Measurements from ENCODE around the gene UBTD2. TPM values are rescaled to one million over a fixed set of nuclear protein-coding genes. Genes with fewer than 3 reads are reported as not detected.
A peak's percentile ranks its signal among the peaks of the same experiment; 100 is the strongest.

The UBTD2 gene
- total and polyA plus RNA-seq, 9 of the 15 experiments (the other 6 are each of a cell fraction or from before 2014, with no cell fraction given), result 0.01 to 0.46 (median 0.15) TPM; not detected in 1

DNA sequence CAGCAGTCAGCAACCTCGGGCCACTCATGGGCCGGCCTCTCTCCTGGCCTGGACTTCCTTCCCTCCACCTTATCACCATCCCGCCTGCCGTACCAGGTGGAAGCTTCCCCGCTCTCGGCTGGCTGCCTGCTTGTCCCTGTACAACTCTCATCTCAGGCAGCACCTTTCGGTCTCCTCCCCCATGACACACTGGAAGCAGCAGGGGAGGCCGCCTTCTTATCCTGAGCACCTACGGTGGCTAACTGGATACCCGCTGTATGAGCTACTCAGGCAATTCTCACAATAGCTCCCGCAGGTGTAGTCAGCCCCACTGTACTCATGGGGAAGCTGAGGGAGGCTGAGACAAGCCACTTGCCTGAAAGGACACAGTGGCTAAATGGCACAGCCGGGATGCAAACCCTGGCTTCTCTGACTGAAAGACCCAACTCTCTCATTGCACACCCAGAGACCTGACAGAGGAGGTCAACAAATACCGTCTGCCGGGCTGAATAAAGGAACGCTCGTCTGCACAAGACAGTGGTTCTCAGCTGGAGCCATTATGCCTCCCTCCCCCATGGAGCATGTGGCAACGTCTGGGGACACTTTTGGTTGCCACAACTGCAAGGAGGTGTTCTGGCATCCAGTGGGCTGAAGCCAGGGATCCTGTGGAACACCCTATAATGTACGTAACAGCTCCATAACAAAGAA, 105.1 kb downstream of the UBTD2 start (continued):
- TF ChIP-seq, protein P1, sequence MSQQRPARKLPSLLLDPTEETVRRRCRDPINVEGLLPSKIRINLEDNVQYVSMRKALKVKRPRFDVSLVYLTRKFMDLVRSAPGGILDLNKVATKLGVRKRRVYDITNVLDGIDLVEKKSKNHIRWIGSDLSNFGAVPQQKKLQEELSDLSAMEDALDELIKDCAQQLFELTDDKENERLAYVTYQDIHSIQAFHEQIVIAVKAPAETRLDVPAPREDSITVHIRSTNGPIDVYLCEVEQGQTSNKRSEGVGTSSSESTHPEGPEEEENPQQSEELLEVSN (IDR thresholded peaks at IDR 0.05; ENCODE audit: borderline replicate concordance in 1 of 2, extremely low read depth in 1 of 2, insufficient read depth in 1 of 2, insufficient read length in 1 of 2, low read depth in 1 of 2, low read length in 1 of 2, poor library complexity in 1 of 2, severe bottlenecking in 1 of 2), result peak; percentile 50 to 79
- TF ChIP-seq MEIS2 (IDR thresholded peaks at IDR 0.05; ENCODE audit: partially characterized antibody) (no peak), RNF2 (IDR thresholded peaks at IDR 0.05) (no peak), TAF1 (IDR thresholded peaks at IDR 0.05; ENCODE audit: control insufficient read depth, extremely low read depth, insufficient read depth, low read length, severe bottlenecking) (peak; percentile 25), FOXA3 (CRISPR knock-in tag; conservative IDR thresholded peaks at IDR 0.05 in 1 of 2, IDR thresholded peaks at IDR 0.05 in 1 of 2) (no peak), ZNF586 (CRISPR knock-in tag; conservative IDR thresholded peaks at IDR 0.05) (no peak), KLF1 (tag; IDR thresholded peaks at IDR 0.05) (no peak), TAL1 (IDR thresholded peaks at IDR 0.05) (peak; percentile 53; the same call in 1 of the 2 replicates), RBM34 (IDR thresholded peaks at IDR 0.05; ENCODE audit: borderline replicate concordance, insufficient read depth, low read length) (no peak)
- TF ChIP-seq, protein P2, sequence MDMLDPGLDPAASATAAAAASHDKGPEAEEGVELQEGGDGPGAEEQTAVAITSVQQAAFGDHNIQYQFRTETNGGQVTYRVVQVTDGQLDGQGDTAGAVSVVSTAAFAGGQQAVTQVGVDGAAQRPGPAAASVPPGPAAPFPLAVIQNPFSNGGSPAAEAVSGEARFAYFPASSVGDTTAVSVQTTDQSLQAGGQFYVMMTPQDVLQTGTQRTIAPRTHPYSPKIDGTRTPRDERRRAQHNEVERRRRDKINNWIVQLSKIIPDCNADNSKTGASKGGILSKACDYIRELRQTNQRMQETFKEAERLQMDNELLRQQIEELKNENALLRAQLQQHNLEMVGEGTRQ (CRISPR knock-in tag; IDR thresholded peaks at IDR 0.05), result no peak
- TF ChIP-seq, protein P3, sequence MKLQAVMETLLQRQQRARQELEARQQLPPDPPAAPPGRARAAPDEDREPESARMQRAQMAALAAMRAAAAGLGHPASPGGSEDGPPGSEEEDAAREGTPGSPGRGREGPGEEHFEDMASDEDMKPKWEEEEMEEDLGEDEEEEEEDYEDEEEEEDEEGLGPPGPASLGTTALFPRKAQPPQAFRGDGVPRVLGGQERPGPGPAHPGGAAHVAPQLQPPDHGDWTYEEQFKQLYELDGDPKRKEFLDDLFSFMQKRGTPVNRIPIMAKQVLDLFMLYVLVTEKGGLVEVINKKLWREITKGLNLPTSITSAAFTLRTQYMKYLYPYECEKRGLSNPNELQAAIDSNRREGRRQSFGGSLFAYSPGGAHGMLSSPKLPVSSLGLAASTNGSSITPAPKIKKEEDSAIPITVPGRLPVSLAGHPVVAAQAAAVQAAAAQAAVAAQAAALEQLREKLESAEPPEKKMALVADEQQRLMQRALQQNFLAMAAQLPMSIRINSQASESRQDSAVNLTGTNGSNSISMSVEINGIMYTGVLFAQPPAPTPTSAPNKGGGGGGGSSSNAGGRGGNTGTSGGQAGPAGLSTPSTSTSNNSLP (IDR thresholded peaks at IDR 0.05; ENCODE audit: borderline replicate concordance, low read depth, low read length), result no peak
- TF ChIP-seq, protein P4, sequence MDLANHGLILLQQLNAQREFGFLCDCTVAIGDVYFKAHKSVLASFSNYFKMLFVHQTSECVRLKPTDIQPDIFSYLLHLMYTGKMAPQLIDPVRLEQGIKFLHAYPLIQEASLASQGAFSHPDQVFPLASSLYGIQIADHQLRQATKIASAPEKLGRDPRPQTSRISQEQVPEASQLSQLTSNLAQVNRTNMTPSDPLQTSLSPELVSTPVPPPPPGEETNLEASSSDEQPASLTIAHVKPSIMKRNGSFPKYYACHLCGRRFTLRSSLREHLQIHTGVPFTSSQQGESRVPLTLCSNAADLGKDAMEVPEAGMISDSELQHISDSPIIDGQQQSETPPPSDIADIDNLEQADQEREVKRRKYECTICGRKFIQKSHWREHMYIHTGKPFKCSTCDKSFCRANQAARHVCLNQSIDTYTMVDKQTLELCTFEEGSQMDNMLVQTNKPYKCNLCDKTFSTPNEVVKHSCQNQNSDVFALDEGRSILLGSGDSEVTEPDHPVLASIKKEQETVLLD (IDR thresholded peaks at IDR 0.05), result 0 out of 2 replicates have a peak, but pooled peaks have one; percentile 26
- TF ChIP-seq, protein P5, sequence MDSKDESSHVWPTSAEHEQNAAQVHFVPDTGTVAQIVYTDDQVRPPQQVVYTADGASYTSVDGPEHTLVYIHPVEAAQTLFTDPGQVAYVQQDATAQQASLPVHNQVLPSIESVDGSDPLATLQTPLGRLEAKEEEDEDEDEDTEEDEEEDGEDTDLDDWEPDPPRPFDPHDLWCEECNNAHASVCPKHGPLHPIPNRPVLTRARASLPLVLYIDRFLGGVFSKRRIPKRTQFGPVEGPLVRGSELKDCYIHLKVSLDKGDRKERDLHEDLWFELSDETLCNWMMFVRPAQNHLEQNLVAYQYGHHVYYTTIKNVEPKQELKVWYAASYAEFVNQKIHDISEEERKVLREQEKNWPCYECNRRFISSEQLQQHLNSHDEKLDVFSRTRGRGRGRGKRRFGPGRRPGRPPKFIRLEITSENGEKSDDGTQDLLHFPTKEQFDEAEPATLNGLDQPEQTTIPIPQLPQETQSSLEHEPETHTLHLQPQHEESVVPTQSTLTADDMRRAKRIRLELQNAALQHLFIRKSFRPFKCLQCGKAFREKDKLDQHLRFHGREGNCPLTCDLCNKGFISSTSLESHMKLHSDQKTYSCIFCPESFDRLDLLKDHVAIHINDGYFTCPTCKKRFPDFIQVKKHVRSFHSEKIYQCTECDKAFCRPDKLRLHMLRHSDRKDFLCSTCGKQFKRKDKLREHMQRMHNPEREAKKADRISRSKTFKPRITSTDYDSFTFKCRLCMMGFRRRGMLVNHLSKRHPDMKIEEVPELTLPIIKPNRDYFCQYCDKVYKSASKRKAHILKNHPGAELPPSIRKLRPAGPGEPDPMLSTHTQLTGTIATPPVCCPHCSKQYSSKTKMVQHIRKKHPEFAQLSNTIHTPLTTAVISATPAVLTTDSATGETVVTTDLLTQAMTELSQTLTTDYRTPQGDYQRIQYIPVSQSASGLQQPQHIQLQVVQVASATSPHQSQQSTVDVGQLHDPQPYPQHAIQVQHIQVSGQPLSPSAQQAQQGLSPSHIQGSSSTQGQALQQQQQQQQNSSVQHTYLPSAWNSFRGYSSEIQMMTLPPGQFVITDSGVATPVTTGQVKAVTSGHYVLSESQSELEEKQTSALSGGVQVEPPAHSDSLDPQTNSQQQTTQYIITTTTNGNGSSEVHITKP (IDR thresholded peaks at IDR 0.05; ENCODE audit: partially characterized antibody), result peak; percentile 89
